K562 (cell line): ENCODE data around the gene ZFTA. TPM values are rescaled to one million over a fixed set of nuclear protein-coding genes. Genes with fewer than 3 reads are reported as not detected.

Experiments used
- CCNT2 ChIP-seq: IDR thresholded peaks from 2 replicates; pipeline ENCODE4 v1.6.1; 2011; ENCODE audit warnings: borderline replicate concordance, low read depth, mild to moderate bottlenecking, moderate library complexity, mixed read lengths, low read length; ENCODE audit not compliant: insufficient read length; ENCODE audit errors: extremely low read depth
- CEBPZ ChIP-seq: fragments of 150-350 bp; IDR thresholded peaks from 2 replicates; pipeline ENCODE4 v1.6.1; 2014; ENCODE audit warnings: low read depth, mild to moderate bottlenecking, low read length, borderline replicate concordance
- CREM ChIP-seq: IDR thresholded peaks from 2 replicates; pipeline ENCODE4 v1.6.1; 2014; ENCODE audit warnings: antibody characterized with exemption, low read depth
- CUX1 ChIP-seq: fragments of 200-800 bp; sonication (Bioruptor generic); IDR thresholded peaks from 2 replicates; pipeline ENCODE4 v1.6.1; 2016; ENCODE audit warnings: missing genetic modification characterization, missing compliant biosample characterization
- DPF2 ChIP-seq: fragments of 450-650 bp; IDR thresholded peaks from 2 replicates; pipeline ENCODE4 v1.6.1; 2016
- FOXJ3 ChIP-seq: sonication (generic); formaldehyde crosslinking; IDR thresholded peaks from 2 replicates; pipeline ENCODE4 v1.4.0; 2020; ENCODE audit warnings: mild to moderate bottlenecking, missing genetic modification reagents
- GABPA ChIP-seq: fragments of 200-800 bp; sonication (Bioruptor generic); conservative IDR thresholded peaks from 2 replicates; pipeline ENCODE4 v1.6.1; 2016; ENCODE audit warnings: low read depth, missing genetic modification characterization, missing compliant biosample characterization
- GABPB1 ChIP-seq: sonication (generic); formaldehyde crosslinking; IDR thresholded peaks from 2 replicates; pipeline ENCODE4 v1.8.0; 2022; ENCODE audit warnings: mild to moderate bottlenecking, missing genetic modification reagents
- HDAC8 ChIP-seq: fragments of 450-650 bp; IDR thresholded peaks from 2 replicates; pipeline ENCODE4 v1.6.1; 2016; ENCODE audit warnings: mild to moderate bottlenecking, missing genetic modification characterization, moderate library complexity, missing compliant biosample characterization
- HNRNPLL ChIP-seq: fragments of 200-400 bp; formaldehyde crosslinking; IDR thresholded peaks from 2 replicates; pipeline ENCODE4 v1.6.1; 2017; ENCODE audit warnings: low read length, low read depth, mild to moderate bottlenecking; ENCODE audit not compliant: poor library complexity, severe bottlenecking
- PPARD ChIP-seq: fragments of 250-450 bp; sonication (Bioruptor Pico); IDR thresholded peaks from 2 replicates; pipeline ENCODE4 v1.8.0; 2022; ENCODE audit warnings: inconsistent platforms, mild to moderate bottlenecking, moderate library complexity
- RBBP5 ChIP-seq: fragments of 200-600 bp; sonication (generic); IDR thresholded peaks from 2 replicates; pipeline ENCODE4 v1.6.1; 2012; ENCODE audit warnings: borderline replicate concordance, mild to moderate bottlenecking, low read length, control low read depth, inconsistent platforms; ENCODE audit not compliant: insufficient read depth, poor library complexity, severe bottlenecking
- RFX7 ChIP-seq: fragments of 250-450 bp; sonication (Bioruptor Pico); IDR thresholded peaks from 2 replicates; pipeline ENCODE4 v1.5.1; 2021; ENCODE audit warnings: mild to moderate bottlenecking
- SREBF1 ChIP-seq: fragments of 150-350 bp; IDR thresholded peaks from 2 replicates; pipeline ENCODE4 v1.6.1; 2014; ENCODE audit warnings: antibody characterized with exemption, low read depth, low read length, borderline replicate concordance
- TCF7L2 ChIP-seq: fragments of 150-350 bp; IDR thresholded peaks from 2 replicates; pipeline ENCODE4 v1.6.1; 2016; ENCODE audit warnings: low read depth, mild to moderate bottlenecking, low read length, moderate library complexity
- ZFP30 ChIP-seq: fragments of 250-450 bp; sonication (Bioruptor Pico); IDR thresholded peaks from 2 replicates; pipeline ENCODE4 v1.8.0; 2022; ENCODE audit warnings: moderate library complexity, mild to moderate bottlenecking, inconsistent platforms, borderline replicate concordance
- ZFX ChIP-seq: sonication (generic); formaldehyde crosslinking; IDR thresholded peaks from 2 replicates; pipeline ENCODE4 v1.8.0; 2022; ENCODE audit warnings: mild to moderate bottlenecking, missing genetic modification reagents, moderate library complexity
- ZNF224 ChIP-seq: sonication (generic); formaldehyde crosslinking; IDR thresholded peaks from 2 replicates; pipeline ENCODE4 v1.8.0; 2022; ENCODE audit warnings: mild to moderate bottlenecking, missing genetic modification reagents
- ZNF232 ChIP-seq: sonication (generic); formaldehyde crosslinking; IDR thresholded peaks from 2 replicates; pipeline ENCODE4 v1.8.0; 2022; ENCODE audit warnings: mild to moderate bottlenecking, missing genetic modification reagents
- polyA plus RNA-seq, 8 experiments: library from polyadenylated mRNA; depleted of rRNA in 4 of 8; stranded (reverse) in 5 of 8; unstranded in 3 of 8; fragments of >200 nt; fragmentation: Nextera tagmentation in 2 of 8; fragmentation: Illumina TruSeq in 1 of 8; extraction: Ambion mirVana in 2 of 8; extraction: Trizol in 1 of 8; gene quantifications; 2 replicates each; pipeline versions ENCODE4 v1.2.1 to v1.2.3, GENCODE V29; 2011 to 2014; ENCODE audit warnings: inconsistent platforms in 1 of 8, missing spikeins in 1 of 8
- total RNA-seq, 7 experiments: library from RNA; depleted of rRNA in 6 of 7; stranded (reverse); fragments of >200 nt in 6 of 7; fragmentation: Illumina TruSeq in 2 of 7; extraction: Trizol in 2 of 7; gene quantifications; 2 replicates each; pipeline versions ENCODE4 v1.2.1 to v1.2.3, GENCODE V29; 2011 to 2021; ENCODE audit warnings: low replicate concordance in 1 of 7

Gene ZFTA
- total and polyA plus RNA-seq, 9 of the 15 experiments (the other 6 are each of a cell fraction or from before 2014, with no cell fraction given): 0.45 to 12.3 (median 2.9) TPM

GRCh38 chr11:63813563-63814382 is 45.2 kb upstream of the ZFTA start (continued):
- TF ChIP-seq CUX1 (CRISPR knock-in tag) (no peak), ZFX (CRISPR knock-in tag) (peak; percentile 64), CEBPZ (no peak), ZNF224 (CRISPR knock-in tag) (no peak), DPF2 (no peak), RFX7 (no peak), PPARD (CRISPR knock-in tag) (no peak), CREM (no peak), RBBP5 (no peak), HDAC8 (no peak), ZFP30 (CRISPR knock-in tag) (no peak), HNRNPLL (peak; percentile 35), GABPB1 (CRISPR knock-in tag) (peak; percentile 55), FOXJ3 (CRISPR knock-in tag) (no peak), TCF7L2 (no peak), SREBF1 (no peak), CCNT2 (no peak), ZNF232 (no peak), GABPA (tag) (peak; percentile 40)
